ENCODE data around the gene PPIP5K2. TPM values are rescaled to one million over a fixed set of nuclear protein-coding genes. Genes with fewer than 3 reads are reported as not detected.

The PPIP5K2 gene
- total and polyA plus RNA-seq, 2 donors from 2014 or later, result 17.1 to 56.4 TPM

- intact Hi-C loops (cut with DNase I), result no loop called here
- no peaks in the 10 kb centered on the region for H3K27me3 ChIP-seq (ENCODE audit: control insufficient read depth, insufficient read depth, low read length)
- DNase-seq (no peak), FAIRE-seq (no peak)
- no peak overlapping the region for H3K27ac ChIP-seq (ENCODE audit: low read depth in 2 of 2, low read length in 2 of 2)
- no peak overlapping the region for H3K4me3 ChIP-seq (ENCODE audit: low read length in 3 of 3)
- H3K9ac ChIP-seq (ENCODE audit: low read length in 3 of 3), result no peak overlapping the region
- TF ChIP-seq CTCF (IDR thresholded peaks at IDR 0.05; ENCODE audit: borderline replicate concordance, extremely low read depth, insufficient read depth), result no peak
- H3K36me3 ChIP-seq (ENCODE audit: control insufficient read depth in 2 of 3, insufficient read depth in 3 of 3, low read length in 3 of 3), result no peaks in the 10 kb centered on the region
- H3K4me1 ChIP-seq (ENCODE audit: control insufficient read depth in 2 of 3, insufficient read depth in 2 of 3, low read depth in 1 of 3, low read length in 3 of 3), result peaks cover 0 to 5% (median 2%) of the 10 kb centered on the region in 3 donors
- no peaks in the 10 kb centered on the region for H3K9me3 ChIP-seq (ENCODE audit: control insufficient read depth in 2 of 3, insufficient read depth in 1 of 3, low read length in 3 of 3)
These were observed 90.9 kb downstream of the PPIP5K2 start for GRCh38 chr5:103210952-103211351.

GRCh38 chr5:103211576-103212561 lies 91.8 kb downstream of the PPIP5K2 start:
- peaks cover 0 to 4% (median 2%) of the 10 kb centered on the region in 3 donors for H3K4me1 ChIP-seq (ENCODE audit: control insufficient read depth in 2 of 3, insufficient read depth in 2 of 3, low read depth in 1 of 3, low read length in 3 of 3)
- no peak for DNase-seq
- H3K9me3 ChIP-seq (ENCODE audit: control insufficient read depth in 2 of 3, insufficient read depth in 1 of 3, low read length in 3 of 3), result no peaks in the 10 kb centered on the region
- H3K27me3 ChIP-seq (ENCODE audit: control insufficient read depth, insufficient read depth, low read length), result no peaks in the 10 kb centered on the region
- no peak for FAIRE-seq
- no peaks in the 10 kb centered on the region for H3K36me3 ChIP-seq (ENCODE audit: control insufficient read depth in 2 of 3, insufficient read depth in 3 of 3, low read length in 3 of 3)
- H3K9ac ChIP-seq (ENCODE audit: low read length in 3 of 3), result no peak overlapping the region
- intact Hi-C loops (cut with DNase I), result no loop called here
- no peak overlapping the region for H3K27ac ChIP-seq (ENCODE audit: low read depth in 2 of 2, low read length in 2 of 2)
- TF ChIP-seq CTCF (IDR thresholded peaks at IDR 0.05; ENCODE audit: borderline replicate concordance, extremely low read depth, insufficient read depth), result no peak
- no peak overlapping the region for H3K4me3 ChIP-seq (ENCODE audit: low read length in 3 of 3)

- peaks cover 0 to 4% (median 0%) of the 10 kb centered on the region in 3 donors for H3K4me1 ChIP-seq (ENCODE audit: control insufficient read depth in 2 of 3, insufficient read depth in 2 of 3, low read depth in 1 of 3, low read length in 3 of 3)
- intact Hi-C loops (cut with DNase I), result no loop called here
- no peaks in the 10 kb centered on the region for H3K27me3 ChIP-seq (ENCODE audit: control insufficient read depth, insufficient read depth, low read length)
- no peak overlapping the region for H3K9ac ChIP-seq (ENCODE audit: low read length in 3 of 3)
- FAIRE-seq (no peak), DNase-seq (peak in 1 of 5 donors; percentile 13)
- no peak overlapping the region for H3K4me3 ChIP-seq (ENCODE audit: low read length in 3 of 3)
- H3K36me3 ChIP-seq (ENCODE audit: control insufficient read depth in 2 of 3, insufficient read depth in 3 of 3, low read length in 3 of 3), result no peaks in the 10 kb centered on the region
- no peak for TF ChIP-seq CTCF (IDR thresholded peaks at IDR 0.05; ENCODE audit: borderline replicate concordance, extremely low read depth, insufficient read depth)
- H3K27ac ChIP-seq (ENCODE audit: low read depth in 2 of 2, low read length in 2 of 2), result peak overlapping the region in 1 of 2 donors; percentile 42
- no peaks in the 10 kb centered on the region for H3K9me3 ChIP-seq (ENCODE audit: control insufficient read depth in 2 of 3, insufficient read depth in 1 of 3, low read length in 3 of 3)
These were observed 96.0 kb downstream of the PPIP5K2 start for GRCh38 chr5:103216137-103216536.

Data from kidney (tissue), 14 donors.